GM21576 (cell line): ENCODE results near the gene BACE2.

Source experiments
- ATAC-seq: cut with Tn5 transposase; IDR thresholded peaks from one replicate; pipeline ENCODE4 v1.9.1; 2021; ENCODE audit warnings: mild to moderate bottlenecking, moderate library complexity; ENCODE audit not compliant: unreplicated experiment

The BACE2 gene

DNA sequence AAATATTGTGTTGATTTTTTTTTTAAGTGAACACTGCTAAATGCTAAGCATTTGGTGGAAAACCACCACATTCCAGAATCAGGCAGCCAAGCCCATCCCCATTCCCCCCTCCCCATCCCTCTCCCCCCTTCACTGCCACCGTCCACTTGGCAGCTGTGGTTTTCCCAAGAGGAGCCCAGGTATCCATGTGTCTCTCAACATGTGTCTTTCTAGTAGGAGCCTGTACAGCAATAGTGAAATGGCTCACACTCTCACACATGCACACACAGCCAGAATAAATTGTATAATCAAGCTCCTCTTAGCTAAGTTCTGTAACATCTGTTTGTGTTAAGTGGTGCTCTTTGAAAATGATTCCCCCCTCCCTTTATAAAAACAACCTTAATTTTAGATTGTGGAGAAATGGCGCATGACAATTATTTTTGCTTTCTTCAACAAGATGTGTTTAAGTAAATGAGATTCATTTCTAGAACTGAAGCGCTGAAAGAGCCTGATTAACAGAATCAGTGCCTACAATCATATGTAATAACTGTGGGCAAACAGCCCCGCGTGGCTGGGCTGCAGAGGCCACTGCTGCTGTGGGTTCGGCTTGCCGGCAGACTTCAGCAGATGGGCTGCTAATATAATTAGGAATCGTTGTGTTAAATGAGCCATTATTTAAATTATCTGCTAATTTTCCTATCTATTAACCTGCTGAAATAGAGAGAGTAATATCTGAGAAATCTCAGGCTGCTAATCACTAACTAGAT is 43.3 kb downstream of the BACE2 start:
- ATAC-seq: no peak

DNA sequence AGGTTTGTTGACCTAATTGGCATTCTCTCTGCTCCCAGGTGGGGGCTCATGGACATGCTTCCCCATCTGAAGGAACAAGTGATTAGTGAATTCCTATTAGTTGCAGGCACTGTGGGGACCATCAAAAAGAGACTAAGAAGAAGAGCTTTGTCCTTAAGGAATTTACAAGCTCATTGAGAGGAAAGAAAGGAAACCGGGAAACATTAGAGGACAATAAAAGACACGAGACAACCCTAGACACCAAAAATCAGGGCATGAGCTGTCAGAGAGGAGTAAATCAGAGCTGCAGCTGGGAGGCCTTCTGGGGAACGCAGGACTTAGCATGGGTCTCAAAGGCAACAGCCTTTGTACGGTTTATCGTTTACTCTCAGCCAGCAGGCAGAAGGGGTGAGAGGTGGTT is 45.1 kb downstream of the BACE2 start:
- no peak for ATAC-seq

DNA sequence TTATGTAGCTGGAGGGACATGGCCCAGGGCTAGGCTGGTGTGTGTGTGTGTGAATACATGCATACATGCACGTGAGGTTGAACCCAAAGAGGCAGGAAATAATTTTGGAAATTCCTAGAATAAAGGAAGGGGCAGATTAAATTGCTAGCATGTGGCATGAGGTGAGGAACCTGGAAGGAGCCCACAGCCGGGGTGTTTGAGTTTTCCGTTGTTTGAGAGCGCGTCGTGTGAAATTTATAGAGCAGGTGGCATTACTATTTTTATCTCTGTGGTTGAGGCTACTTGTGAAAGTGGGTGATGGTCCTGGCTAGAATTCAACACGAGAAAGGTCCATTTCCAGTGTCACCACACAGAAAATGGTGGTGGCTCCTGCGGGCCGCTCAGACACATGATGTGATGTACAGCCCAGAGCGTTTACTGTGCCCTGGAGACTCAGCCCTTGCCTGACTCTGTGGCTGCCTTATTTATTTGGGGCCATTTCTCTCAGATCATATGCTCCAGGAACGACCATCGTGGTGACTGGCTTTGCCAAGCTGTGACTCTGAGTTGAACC is 48.0 kb downstream of the BACE2 start:
- no peak for ATAC-seq

DNA sequence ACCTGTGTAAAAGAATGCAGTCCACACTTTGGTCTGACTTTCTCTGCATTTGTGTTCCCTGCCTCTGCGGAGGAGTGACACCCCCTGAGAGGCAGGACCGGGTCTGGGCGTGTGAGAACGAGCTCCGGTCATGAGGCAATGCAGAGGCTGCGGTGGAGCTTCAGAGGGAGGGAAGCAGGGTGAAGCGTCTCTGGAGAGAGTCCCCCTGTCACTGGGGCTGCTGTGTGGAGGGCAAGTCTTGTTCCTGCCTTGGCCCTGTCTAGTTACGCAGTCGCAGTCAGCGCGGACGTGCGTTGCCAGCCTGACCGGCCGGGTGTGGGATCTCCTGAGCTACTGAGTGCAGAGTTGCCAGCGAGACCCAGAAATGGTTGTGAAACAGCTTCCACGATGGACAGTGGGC is 48.5 kb downstream of the BACE2 start:
- no peak for ATAC-seq

DNA sequence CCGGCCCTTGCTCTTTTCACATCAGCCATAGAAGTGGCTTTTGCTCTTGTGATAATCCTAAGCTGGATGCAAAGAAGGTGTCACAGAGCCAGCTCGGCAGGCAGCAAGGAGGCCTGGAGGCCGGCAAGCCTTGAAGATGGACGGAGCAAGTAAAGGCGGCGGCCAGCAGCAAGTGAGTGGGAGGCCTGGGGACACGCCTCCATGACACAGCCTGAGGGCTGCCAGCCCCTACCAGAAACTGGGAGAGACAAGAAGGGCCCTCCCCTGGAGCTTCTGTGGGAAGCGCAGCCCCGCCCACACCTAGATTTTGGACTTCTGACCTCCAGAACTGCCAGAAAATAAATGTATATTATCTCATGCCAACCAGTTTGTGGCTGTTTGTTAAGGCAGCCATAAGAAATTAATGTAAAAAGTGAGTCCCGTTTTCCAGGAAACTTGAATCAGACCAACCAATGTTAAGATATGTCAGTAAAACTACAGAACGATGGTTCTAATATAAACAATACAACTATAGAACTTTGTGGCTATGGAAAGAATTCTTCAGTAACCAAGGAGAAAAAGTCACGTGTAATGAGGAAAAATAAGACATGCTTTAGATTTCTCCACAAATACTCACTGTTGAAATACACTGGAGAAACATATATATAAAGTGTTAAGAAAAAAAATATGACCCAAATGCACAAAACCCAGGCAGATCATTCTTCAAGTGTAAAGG is 49.9 kb downstream of the BACE2 start:
- ATAC-seq: no peak

DNA sequence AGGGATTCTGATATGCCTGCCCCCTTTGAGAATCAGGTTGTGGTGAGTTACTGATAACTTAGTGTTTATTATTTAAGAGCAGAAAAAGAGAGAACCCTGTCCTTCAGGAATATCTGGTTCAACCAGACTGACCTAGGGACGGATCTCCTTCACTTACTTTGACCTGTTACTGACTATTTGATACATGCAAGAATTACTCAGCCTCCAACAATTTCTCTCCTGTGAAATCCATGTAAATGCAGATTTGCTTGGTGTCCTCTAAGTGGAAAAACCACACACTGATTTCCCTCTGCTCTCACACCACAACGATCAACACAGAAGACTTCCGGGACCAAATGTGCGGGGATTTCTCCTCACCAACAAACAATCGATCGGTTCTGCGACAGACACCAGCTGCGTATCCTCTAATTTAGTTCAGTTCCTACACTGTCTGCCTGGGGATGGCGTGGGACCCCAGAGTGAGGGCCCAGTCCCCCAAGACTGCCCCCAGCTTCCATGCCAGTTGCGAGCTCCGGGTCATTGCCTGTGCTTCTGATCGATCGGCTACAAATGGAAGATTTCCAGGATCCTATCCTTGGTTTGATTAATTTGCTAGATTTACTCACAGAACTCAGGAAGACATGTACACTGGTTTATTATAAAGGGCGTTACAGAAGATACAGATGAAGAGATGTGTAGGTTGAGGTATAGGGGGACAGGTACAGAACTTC is 51.7 kb downstream of the BACE2 start:
- no peak for ATAC-seq

DNA sequence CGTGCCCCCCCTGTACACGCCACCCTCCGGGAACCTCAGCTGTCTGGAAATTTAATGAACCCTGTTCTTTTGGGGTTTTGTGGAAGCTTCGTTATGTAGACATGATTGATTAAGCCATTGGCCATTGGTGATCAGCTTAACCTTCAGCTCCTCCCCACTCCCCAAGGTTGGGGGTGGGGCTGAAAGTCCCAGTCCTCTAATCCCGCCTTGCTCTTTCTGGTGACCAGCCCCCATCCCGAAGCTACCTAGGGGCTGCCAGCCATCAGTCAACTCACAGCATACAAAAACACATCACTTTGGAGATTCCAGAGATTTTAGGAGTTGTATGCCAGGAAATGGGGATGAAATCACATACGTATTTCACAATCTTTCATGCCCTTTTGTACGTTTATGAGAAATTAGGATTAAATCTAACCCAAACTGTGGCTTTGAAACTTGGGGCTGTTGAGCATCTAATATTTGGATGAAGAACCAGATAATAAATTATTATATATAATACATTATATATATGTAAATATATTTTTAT is 52.3 kb downstream of the BACE2 start:
- no peak for ATAC-seq

DNA sequence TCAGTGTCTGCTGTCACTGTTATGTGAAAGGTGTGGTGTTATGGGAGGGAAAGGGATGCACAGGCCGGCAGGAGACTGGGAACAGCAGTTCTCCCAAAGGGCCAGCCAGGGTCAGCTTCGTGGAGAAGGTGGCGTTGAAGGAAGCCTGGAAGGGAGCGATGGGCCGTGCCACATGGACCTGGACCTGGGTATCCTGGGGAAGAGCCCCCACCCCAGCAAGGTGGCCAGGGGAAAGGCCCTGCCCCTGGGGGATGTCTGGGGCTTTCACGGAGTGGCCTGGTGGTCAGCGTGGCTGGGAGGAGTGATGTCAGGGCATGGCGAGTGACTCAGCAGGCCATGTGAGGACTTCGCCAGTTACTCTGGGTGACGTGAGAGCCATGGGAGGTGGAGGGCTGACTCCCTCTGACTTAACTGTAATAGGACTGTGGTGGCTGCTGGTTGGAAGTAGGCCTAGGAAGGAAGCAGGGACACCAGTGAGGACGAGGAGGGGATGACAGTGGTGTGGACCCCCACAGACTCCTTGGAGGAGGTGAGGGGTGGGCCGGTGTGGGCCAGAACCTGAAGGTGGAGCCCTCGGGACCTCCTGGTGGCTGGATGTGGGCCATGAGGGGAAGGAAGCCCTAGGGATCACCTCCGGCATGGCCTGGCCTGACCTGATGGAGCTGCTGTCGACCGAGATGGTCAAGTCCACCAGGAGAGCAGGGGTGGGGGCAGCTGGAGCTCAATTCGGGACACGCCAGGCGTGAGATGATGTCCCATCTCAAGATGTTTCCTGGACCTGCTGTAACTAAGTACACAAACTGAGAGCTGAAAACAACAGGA is 54.5 kb downstream of the BACE2 start:
- ATAC-seq: no peak

DNA sequence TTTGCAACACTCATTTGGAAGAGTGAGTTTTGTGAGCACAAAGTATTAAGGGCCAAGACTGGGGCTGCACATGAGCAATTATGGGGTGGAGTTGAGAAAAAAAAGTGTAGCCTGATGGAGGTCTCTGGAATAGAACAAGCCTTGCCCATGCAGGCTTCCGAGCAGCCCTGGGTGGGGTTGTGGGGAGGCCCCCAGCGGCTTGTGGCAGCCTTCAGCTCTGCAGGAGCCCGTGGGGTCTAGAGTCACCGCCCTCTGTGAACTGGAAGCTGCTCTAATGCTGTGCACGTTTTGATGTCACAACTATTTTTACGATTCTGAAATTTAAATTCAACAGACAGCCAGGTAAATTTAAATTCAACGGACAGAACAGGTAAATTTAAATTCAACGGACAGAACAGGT is 58.9 kb downstream of the BACE2 start:
- ATAC-seq: no peak

DNA sequence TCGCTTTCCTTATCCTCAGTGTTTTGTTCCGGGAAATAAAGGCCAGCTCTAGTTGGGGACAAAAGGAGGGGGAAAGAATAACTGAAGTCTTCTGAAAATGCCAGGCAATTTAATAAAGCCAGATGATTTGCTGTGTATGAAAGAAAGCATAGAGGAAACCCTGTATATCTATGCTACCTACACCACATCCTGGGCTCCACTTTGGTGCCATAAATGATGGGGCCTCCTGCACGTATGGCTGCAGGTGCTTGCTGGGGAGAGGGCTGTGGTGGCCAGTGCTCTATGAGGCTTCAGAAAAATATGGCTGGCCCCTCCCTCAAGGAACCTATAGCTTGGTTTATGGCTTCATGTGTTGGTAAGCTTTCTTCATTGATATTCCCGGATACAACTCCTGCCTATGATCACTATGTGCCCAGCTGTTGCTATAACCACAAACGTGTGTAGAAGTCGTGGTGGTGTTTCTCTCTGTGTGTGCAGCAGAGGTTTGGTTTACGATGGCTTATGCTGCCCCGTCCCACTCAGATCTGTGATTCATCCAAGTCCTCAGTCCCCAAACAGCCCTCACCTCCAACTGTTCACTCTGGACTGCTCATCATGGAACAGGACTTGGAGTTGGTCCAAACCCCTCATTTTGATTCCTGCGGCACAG is 59.5 kb downstream of the BACE2 start:
- no peak for ATAC-seq

DNA sequence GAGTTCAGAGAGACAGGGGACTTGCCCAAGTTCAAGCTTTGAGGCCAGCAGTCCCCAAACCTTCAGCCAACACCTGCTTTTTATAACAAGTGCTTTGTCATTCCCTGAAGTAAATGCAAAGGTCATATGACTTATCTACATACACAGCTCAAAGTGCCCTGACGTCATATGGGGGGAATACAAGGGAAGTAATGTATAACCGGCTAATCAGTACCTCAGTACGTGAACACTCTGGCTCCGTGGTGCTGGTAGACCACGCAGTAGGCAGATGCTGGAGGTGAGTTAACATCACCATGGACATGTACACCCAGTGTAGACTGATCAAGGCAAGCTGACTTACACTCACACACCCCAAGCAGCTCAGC is 60.0 kb downstream of the BACE2 start:
- ATAC-seq: no peak

DNA sequence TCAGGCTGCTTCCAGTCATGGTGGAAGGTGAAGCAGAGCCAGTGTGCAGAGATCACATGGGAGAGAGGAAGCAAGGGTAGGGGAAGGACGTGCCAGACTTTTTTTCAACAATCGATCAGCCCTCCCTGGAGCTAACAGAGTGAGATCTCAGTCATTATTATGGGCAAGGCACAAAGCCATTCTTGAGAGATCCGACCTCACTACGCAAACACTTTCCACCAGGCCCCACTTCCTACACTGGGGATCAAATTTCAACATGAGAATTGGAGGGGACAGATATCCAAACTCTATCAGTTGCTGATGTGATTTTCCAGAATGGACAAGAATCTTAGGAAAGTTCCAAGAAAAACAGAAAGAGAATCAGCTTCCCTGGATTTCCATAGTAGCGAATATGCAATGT is 60.5 kb downstream of the BACE2 start:
- no peak for ATAC-seq

DNA sequence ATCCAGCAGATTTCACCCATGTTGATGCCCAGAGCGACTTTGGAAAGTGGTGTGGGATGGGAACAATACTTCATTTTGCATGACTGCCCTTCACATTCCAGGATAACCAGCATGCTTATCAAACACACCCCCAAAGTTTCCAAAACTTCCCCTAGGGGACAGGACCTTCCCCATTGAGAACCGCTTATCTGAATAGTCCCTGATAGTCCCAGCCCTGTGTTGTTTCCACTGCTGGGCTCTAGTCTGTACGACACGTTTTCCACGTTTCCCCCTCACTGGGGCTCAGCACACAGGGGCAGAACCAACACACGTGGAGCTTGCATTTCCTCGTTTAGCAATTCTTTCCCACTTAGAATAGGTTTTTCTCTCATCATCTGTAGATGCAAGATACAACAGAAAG is 61.0 kb downstream of the BACE2 start:
- ATAC-seq: no peak

DNA sequence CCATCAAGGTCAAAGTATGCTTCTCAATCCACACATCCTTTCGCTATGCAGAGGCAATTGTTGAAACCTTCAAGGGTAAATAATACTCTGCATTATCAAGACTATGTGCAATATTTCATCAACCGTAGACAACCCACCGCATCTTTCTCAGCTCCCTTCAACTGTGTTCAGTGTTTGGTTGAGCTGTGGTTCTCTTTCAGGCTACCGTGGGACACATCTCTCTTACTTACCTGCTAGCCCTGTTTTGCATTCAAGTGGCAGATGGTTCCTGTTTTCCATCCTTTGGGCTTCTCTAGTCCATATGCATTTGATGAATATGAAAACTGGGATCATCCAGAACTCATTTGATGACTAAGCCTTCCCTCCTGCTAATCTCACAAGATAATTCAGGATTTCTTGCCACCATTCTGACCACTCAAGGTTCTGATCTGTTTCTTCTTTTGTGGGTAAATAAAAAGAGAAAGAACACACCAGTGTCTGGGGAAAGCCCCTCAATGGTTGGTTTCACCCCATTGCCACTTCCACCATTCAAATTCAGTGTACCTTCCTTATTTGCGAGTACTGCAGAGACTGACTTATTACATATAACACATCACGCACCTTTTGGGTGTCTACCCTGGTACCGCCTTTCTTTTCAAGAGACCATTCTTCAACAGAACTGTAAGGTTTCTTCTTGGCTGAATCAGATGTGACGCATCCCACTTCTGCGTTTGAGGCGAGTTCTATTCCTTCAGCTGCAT is 61.7 kb downstream of the BACE2 start:
- no peak for ATAC-seq

DNA sequence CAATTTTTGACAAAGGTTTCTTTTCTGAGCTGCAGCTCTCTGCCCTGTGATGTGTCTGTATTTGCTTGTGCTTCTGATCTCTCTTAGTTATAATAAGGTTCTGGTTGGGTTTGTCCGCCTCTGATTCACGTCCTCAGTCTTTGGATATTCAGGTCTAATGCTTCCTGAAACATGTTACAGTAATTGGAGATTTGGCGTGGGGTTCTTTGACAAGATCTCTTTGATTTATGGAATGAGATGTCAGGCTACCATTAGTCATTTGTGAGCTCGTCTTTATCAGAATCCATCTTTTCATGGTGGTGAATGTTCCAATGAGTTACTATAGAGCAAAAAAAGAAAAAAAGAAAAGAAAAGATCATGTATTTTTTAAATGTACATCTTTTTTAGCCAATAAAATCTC is 62.5 kb downstream of the BACE2 start:
- ATAC-seq: no peak

DNA sequence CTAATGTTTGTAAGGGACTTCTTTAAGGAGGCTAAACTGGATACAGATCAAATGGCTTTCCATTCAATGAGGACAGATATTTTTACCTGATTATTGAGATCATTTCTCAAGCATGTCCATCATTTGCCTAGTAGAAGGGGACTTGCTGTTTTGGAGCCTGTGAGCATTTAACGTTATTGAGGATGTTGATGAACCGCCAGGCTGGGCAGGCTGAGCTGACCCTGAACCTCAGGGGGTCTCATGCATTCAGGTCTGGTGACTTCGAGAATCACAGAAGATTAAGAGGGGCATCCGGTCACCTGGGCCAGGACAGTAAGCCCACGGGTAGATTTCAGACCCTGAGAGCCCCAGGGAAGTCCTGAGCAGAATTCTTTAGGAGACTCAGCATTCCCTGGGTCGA is 63.1 kb downstream of the BACE2 start:
- no peak for ATAC-seq

DNA sequence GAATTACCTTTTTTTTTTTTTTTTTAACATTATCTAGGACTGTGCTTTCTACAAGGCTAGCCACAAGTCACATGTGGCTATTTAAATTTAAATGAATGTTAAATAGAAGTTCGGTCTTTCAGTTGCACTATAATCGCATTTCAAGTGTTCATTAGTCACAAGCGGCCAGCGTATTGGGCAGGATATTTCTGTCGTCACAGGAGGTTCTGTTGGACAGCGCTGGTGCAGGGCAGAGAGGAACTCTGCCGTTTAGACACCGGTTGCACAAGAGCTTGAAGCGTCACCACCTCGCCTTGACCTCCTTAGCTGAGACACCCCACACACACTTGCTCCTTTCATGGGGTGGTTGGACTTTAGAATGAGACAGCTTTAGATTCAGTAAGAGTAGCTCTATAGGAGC is 64.1 kb downstream of the BACE2 start:
- ATAC-seq: no peak

DNA sequence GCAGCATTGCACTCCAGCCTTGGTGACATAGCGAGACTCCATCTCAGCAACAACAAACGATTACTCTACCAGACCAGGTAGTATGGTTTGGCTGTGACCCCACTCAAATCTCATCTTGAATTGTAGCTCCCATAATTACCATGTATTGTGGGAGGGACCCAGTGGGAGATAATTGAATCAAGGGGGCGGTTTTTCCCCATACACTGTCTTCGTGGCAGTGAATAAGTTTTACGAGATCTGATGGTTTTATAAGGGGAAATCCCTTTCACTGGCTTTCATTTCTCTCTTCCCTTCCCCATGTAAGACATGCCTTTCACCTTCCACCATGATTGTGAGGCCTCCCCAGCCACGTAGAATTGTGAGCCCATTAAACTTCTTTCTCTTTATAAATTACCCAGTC is 66.0 kb downstream of the BACE2 start:
- no peak for ATAC-seq

DNA sequence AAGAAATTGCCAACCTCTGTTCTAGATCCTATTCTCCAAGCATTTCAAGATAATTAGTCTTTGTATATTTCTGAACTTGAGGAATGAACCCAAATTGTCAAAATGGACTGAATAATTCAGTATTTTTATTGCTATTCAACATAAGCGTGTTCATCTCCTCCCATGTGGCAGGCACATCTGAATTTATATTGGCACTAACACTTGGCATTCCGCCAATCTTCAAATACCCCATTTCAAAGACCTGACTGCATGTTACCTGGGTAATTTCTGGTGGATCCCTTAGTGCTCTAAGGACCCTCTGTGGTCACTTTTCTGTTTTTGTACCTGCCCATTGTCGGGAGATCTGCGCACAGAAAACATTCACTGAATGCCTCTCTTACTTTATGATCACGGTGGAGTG is 66.6 kb downstream of the BACE2 start:
- no peak for ATAC-seq

DNA sequence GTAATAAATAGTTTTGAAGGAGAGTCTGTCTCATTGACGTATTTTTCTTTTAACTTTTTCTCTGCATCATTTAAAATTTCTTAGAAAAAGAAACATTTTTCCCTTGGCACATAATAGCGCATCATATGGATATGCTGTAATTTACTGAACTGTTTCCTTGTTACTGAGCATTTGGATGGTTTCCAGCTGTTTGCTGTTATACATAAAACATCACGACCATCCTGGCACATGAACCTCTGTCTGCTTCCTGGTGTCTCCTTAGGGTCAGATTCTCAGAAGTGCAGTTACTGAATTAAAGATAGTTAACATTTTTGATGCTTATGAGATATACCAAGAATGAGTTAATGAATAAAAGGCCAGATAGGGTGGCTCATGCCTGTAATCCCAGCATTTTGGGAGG is 67.2 kb downstream of the BACE2 start:
- ATAC-seq: no peak
